Measurements from ENCODE around the gene COPS4.

GRCh38 chr4:83062739-83063138 lies 27.8 kb downstream of the COPS4 start:
- TF ChIP-seq SUZ12 (IDR thresholded peaks at IDR 0.05; ENCODE audit: extremely low read depth, insufficient read depth, insufficient read length) = no peak
- TF ChIP-seq ZNF274 (IDR thresholded peaks at IDR 0.05; ENCODE audit: low read depth, low read length) = no peak
- no peak for TF ChIP-seq YY1 (IDR thresholded peaks at IDR 0.05; ENCODE audit: insufficient read depth, insufficient read length)

Measured in NT2/D1 (cell line).